ENCODE measurements around the gene ZNF813.

Gene ZNF813

GRCh38 chr19:53521373-53522202 is 54.1 kb downstream of the ZNF813 start:
- Histone ChIP-seq H3K9me3 (ENCODE audit: control insufficient read depth, low read length) (peaks cover 10% of the 10 kb centered on the region), H3K36me3 (ENCODE audit: control insufficient read depth, insufficient read depth, low read length, severe bottlenecking) (no peaks in the 10 kb centered on the region), H3K4me1 (ENCODE audit: control insufficient read depth, insufficient read depth, low read length) (peaks cover 7% of the 10 kb centered on the region), H3K27me3 (replicated peaks; ENCODE audit: control insufficient read depth, insufficient read depth, low read length) (no peaks in the 10 kb centered on the region), H3K9ac (ENCODE audit: low read length) (peak overlapping the region; percentile 60), H3K4me3 (ENCODE audit: low read length) (peak overlapping the region; percentile 88)
- DNase-seq (ENCODE audit: low read depth), result no peak

- H3K9ac ChIP-seq (ENCODE audit: low read length), result no peak overlapping the region
- DNase-seq (ENCODE audit: low read depth), result no peak
- no peaks in the 10 kb centered on the region for H3K36me3 ChIP-seq (ENCODE audit: control insufficient read depth, insufficient read depth, low read length, severe bottlenecking)
- peaks cover 7% of the 10 kb centered on the region for H3K4me1 ChIP-seq (ENCODE audit: control insufficient read depth, insufficient read depth, low read length)
- H3K9me3 ChIP-seq (ENCODE audit: control insufficient read depth, low read length), result peaks cover 10% of the 10 kb centered on the region
- no peak overlapping the region for H3K4me3 ChIP-seq (ENCODE audit: low read length)
- no peaks in the 10 kb centered on the region for H3K27me3 ChIP-seq (replicated peaks; ENCODE audit: control insufficient read depth, insufficient read depth, low read length)
Observed at GRCh38 chr19:53525922-53526321, 58.4 kb downstream of the ZNF813 start.

DNA sequence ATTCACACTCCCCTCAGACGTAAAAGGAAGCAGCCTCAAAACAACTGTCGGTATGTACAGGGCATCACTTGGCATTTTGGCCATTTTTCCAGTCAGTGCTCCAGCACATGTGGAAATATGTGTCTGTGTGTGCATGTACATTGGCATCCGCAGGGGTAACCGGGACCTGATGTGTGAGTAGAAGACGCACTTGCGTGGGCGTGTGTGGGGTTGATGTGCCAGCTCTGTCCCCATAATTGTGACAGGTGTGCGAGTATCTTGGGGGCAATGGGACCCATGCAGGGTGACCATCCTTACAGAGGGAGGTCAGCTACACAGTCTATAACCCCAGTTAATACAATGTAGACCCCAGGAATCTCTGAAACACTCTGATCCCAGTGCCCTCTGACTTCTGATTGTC is 63.1 kb downstream of the ZNF813 start:
- H3K9me3 ChIP-seq (ENCODE audit: control insufficient read depth, low read length), result peaks cover 7% of the 10 kb centered on the region
- no peak for DNase-seq (ENCODE audit: low read depth)
- no peak overlapping the region for H3K4me3 ChIP-seq (ENCODE audit: low read length)
- peaks cover 6% of the 10 kb centered on the region for H3K4me1 ChIP-seq (ENCODE audit: control insufficient read depth, insufficient read depth, low read length)
- no peaks in the 10 kb centered on the region for H3K27me3 ChIP-seq (replicated peaks; ENCODE audit: control insufficient read depth, insufficient read depth, low read length)
- H3K9ac ChIP-seq (ENCODE audit: low read length), result no peak overlapping the region
- H3K36me3 ChIP-seq (ENCODE audit: control insufficient read depth, insufficient read depth, low read length, severe bottlenecking), result no peaks in the 10 kb centered on the region

DNA sequence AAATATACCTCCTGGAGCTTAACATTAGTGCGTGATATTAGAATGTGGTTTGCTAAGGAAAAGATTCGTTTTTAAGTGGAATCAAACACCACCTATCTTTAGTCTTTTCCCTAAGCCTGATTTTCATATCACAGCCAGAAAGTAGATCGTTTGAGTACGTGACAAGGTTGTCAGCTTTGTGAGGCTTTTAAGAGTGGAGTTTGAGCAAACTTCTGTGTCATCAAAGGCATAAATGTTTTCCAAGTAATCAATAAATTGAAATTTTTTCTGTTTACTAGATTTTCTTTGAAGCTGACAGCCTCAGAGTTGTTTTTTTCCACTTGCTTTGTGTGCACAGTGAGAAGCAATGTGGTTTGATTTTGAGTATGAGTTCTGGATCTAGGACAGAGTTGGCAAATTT is 63.9 kb downstream of the ZNF813 start:
- Histone ChIP-seq H3K36me3 (ENCODE audit: control insufficient read depth, insufficient read depth, low read length, severe bottlenecking) (no peaks in the 10 kb centered on the region), H3K9ac (ENCODE audit: low read length) (no peak overlapping the region), H3K4me1 (ENCODE audit: control insufficient read depth, insufficient read depth, low read length) (peaks cover 14% of the 10 kb centered on the region), H3K4me3 (ENCODE audit: low read length) (no peak overlapping the region), H3K27me3 (replicated peaks; ENCODE audit: control insufficient read depth, insufficient read depth, low read length) (no peaks in the 10 kb centered on the region), H3K9me3 (ENCODE audit: control insufficient read depth, low read length) (no peaks in the 10 kb centered on the region)
- no peak for DNase-seq (ENCODE audit: low read depth)

DNA sequence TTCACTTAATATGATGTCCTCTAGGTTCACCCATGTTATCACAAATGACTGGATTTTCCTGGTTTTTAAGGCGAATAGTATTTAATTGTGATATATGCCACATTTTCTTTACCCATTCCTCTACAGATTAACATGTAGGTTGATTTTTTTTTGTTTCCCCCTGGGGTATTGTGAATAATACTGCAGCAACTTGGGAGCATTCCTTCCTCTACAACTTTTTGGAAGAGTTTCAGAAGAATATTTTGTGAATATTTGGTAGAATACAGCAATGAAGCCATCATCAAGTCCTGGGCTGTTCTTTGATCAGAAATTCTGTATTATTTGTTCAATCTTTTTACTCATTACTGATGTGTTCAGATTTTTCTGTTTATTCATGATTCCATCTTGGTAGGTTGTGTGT is 64.8 kb downstream of the ZNF813 start:
- Histone ChIP-seq H3K36me3 (ENCODE audit: control insufficient read depth, insufficient read depth, low read length, severe bottlenecking) (no peaks in the 10 kb centered on the region), H3K9ac (ENCODE audit: low read length) (no peak overlapping the region), H3K4me1 (ENCODE audit: control insufficient read depth, insufficient read depth, low read length) (peaks cover 18% of the 10 kb centered on the region), H3K9me3 (ENCODE audit: control insufficient read depth, low read length) (no peaks in the 10 kb centered on the region), H3K4me3 (ENCODE audit: low read length) (no peak overlapping the region), H3K27me3 (replicated peaks; ENCODE audit: control insufficient read depth, insufficient read depth, low read length) (no peaks in the 10 kb centered on the region)
- peak; percentile 46 for DNase-seq (ENCODE audit: low read depth)

DNA sequence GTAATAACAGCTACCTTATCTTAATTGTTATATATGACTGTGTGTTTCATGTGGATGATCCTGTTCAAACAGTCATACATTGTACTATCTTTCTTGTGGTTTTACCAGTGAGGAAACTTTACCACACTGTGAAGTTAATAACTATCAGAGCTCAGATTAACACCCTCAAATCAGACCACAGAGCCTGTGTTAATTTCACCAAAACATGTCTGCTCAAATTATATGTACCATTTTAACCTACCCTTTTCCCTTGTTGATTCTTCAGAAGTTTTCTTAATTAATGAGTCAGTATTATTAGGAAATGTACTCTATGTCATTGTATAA is 68.7 kb downstream of the ZNF813 start:
- Histone ChIP-seq H3K36me3 (ENCODE audit: control insufficient read depth, insufficient read depth, low read length, severe bottlenecking) (peaks cover 9% of the 10 kb centered on the region), H3K4me3 (ENCODE audit: low read length) (no peak overlapping the region), H3K4me1 (ENCODE audit: control insufficient read depth, insufficient read depth, low read length) (peaks cover 18% of the 10 kb centered on the region), H3K9ac (ENCODE audit: low read length) (no peak overlapping the region), H3K9me3 (ENCODE audit: control insufficient read depth, low read length) (no peaks in the 10 kb centered on the region), H3K27me3 (replicated peaks; ENCODE audit: control insufficient read depth, insufficient read depth, low read length) (no peaks in the 10 kb centered on the region)
- DNase-seq (ENCODE audit: low read depth), result no peak

GRCh38 chr19:53537121-53537520 is 69.6 kb downstream of the ZNF813 start:
- no peaks in the 10 kb centered on the region for H3K27me3 ChIP-seq (replicated peaks; ENCODE audit: control insufficient read depth, insufficient read depth, low read length)
- peaks cover 14% of the 10 kb centered on the region for H3K4me1 ChIP-seq (ENCODE audit: control insufficient read depth, insufficient read depth, low read length)
- peak overlapping the region; percentile 87 for H3K9ac ChIP-seq (ENCODE audit: low read length)
- H3K36me3 ChIP-seq (ENCODE audit: control insufficient read depth, insufficient read depth, low read length, severe bottlenecking), result peaks cover 14% of the 10 kb centered on the region
- no peaks in the 10 kb centered on the region for H3K9me3 ChIP-seq (ENCODE audit: control insufficient read depth, low read length)
- peak overlapping the region; percentile 82 for H3K4me3 ChIP-seq (ENCODE audit: low read length)
- no peak for DNase-seq (ENCODE audit: low read depth)

- Histone ChIP-seq H3K9me3 (ENCODE audit: control insufficient read depth, low read length) (no peaks in the 10 kb centered on the region), H3K36me3 (ENCODE audit: control insufficient read depth, insufficient read depth, low read length, severe bottlenecking) (peaks cover 16% of the 10 kb centered on the region), H3K9ac (ENCODE audit: low read length) (peak within 1 kb of the TSS; percentile 87), H3K4me1 (ENCODE audit: control insufficient read depth, insufficient read depth, low read length) (peaks cover 12% of the 10 kb centered on the region), H3K27me3 (replicated peaks; ENCODE audit: control insufficient read depth, insufficient read depth, low read length) (no peaks in the 10 kb centered on the region), H3K4me3 (ENCODE audit: low read length) (peak within 1 kb of the TSS; percentile 82)
- peak; percentile 81 for DNase-seq (ENCODE audit: low read depth)
Observed at GRCh38 chr19:53537521-53538377, 70.2 kb downstream of the ZNF813 start, which contains the start of gene ZNF331. Gene ZNF331, plus strand, starts transcription at chr19:53538145. Its CDS starts 31,232 bp downstream, at chr19:53569377.

GRCh38 chr19:53538378-53539109 is 71.0 kb downstream of the ZNF813 start:
- peak overlapping the region; percentile 87 for H3K9ac ChIP-seq (ENCODE audit: low read length)
- peaks cover 21% of the 10 kb centered on the region for H3K36me3 ChIP-seq (ENCODE audit: control insufficient read depth, insufficient read depth, low read length, severe bottlenecking)
- peaks cover 12% of the 10 kb centered on the region for H3K4me1 ChIP-seq (ENCODE audit: control insufficient read depth, insufficient read depth, low read length)
- H3K9me3 ChIP-seq (ENCODE audit: control insufficient read depth, low read length), result no peaks in the 10 kb centered on the region
- H3K4me3 ChIP-seq (ENCODE audit: low read length), result peak overlapping the region; percentile 82
- no peak for DNase-seq (ENCODE audit: low read depth)
- no peaks in the 10 kb centered on the region for H3K27me3 ChIP-seq (replicated peaks; ENCODE audit: control insufficient read depth, insufficient read depth, low read length)

GRCh38 chr19:53540091-53540490 is 72.6 kb downstream of the ZNF813 start:
- Histone ChIP-seq H3K4me3 (ENCODE audit: low read length) (no peak overlapping the region), H3K9me3 (ENCODE audit: control insufficient read depth, low read length) (no peaks in the 10 kb centered on the region), H3K27me3 (replicated peaks; ENCODE audit: control insufficient read depth, insufficient read depth, low read length) (no peaks in the 10 kb centered on the region), H3K9ac (ENCODE audit: low read length) (no peak overlapping the region), H3K4me1 (ENCODE audit: control insufficient read depth, insufficient read depth, low read length) (peaks cover 12% of the 10 kb centered on the region), H3K36me3 (ENCODE audit: control insufficient read depth, insufficient read depth, low read length, severe bottlenecking) (peaks cover 23% of the 10 kb centered on the region)
- no peak for DNase-seq (ENCODE audit: low read depth)

- no peak for DNase-seq (ENCODE audit: low read depth)
Observed at GRCh38 chr19:53541971-53542370, 74.4 kb downstream of the ZNF813 start.

More at GRCh38 chr19:53541971-53542370, 74.4 kb downstream of the ZNF813 start:
- Histone ChIP-seq H3K9ac (ENCODE audit: low read length) (no peak overlapping the region), H3K27me3 (replicated peaks; ENCODE audit: control insufficient read depth, insufficient read depth, low read length) (no peaks in the 10 kb centered on the region), H3K9me3 (ENCODE audit: control insufficient read depth, low read length) (no peaks in the 10 kb centered on the region), H3K36me3 (ENCODE audit: control insufficient read depth, insufficient read depth, low read length, severe bottlenecking) (peaks cover 23% of the 10 kb centered on the region), H3K4me3 (ENCODE audit: low read length) (no peak overlapping the region), H3K4me1 (ENCODE audit: control insufficient read depth, insufficient read depth, low read length) (peaks cover 13% of the 10 kb centered on the region)

All from adipocyte (in vitro differentiated cells).